GM12878 (cell line): Measurements from ENCODE around the gene BARHL1. TPM values are rescaled to one million over a fixed set of nuclear protein-coding genes. Genes with fewer than 3 reads are reported as not detected.

ENCODE experiments used
- ATF7 ChIP-seq: fragments of 450-650 bp; IDR thresholded peaks from 2 replicates; pipeline ENCODE4 v1.6.1; 2016; ENCODE audit warnings: low read depth, mild to moderate bottlenecking
- NFXL1 ChIP-seq: fragments of 450-650 bp; IDR thresholded peaks from 2 replicates; pipeline ENCODE4 v1.6.1; 2017; ENCODE audit warnings: antibody characterized with exemption, mild to moderate bottlenecking, borderline replicate concordance
- PAX5 ChIP-seq: IDR thresholded peaks from 2 replicates; pipeline ENCODE4 v1.6.1; 2011; ENCODE audit warnings: low read depth, low read length, borderline replicate concordance
- PRDM15 ChIP-seq: fragments of 450-650 bp; formaldehyde crosslinking; IDR thresholded peaks from 2 replicates; pipeline ENCODE4 v1.4.0; 2020; ENCODE audit warnings: mild to moderate bottlenecking, moderate library complexity
- SIX5 ChIP-seq: IDR thresholded peaks from 2 replicates; pipeline ENCODE4 v1.6.1; 2011; ENCODE audit warnings: mild to moderate bottlenecking, low read depth, low read length, moderate library complexity; ENCODE audit not compliant: severe bottlenecking
- SMC3 ChIP-seq: IDR thresholded peaks from 2 replicates; pipeline ENCODE4 v1.6.1; 2011; ENCODE audit warnings: low read length, improper control_type of control experiment, borderline replicate concordance
- ZBTB33 ChIP-seq: fragments of 450-650 bp; IDR thresholded peaks from 2 replicates; pipeline ENCODE4 v1.6.1; 2017; ENCODE audit warnings: mild to moderate bottlenecking
- polyA plus RNA-seq, 11 experiments: library from polyadenylated mRNA; depleted of rRNA in 4 of 11; unstranded in 6 of 11; stranded (reverse) in 5 of 11; fragments of >200 nt; fragmentation: Nextera tagmentation in 4 of 11; fragmentation: Illumina TruSeq in 1 of 11; extraction: Ambion mirVana in 4 of 11; extraction: Trizol in 1 of 11; gene quantifications; 1 replicate in 1 of 11; 2 replicates in 10 of 11; pipeline versions ENCODE4 v1.2.1 to v1.2.3, GENCODE V29; 2011 to 2016; ENCODE audit warnings: inconsistent platforms in 2 of 11, missing spikeins in 2 of 11, low read depth in 1 of 11
- total RNA-seq, 4 experiments: library from RNA; depleted of rRNA in 3 of 4; stranded (reverse); fragments of >200 nt in 3 of 4; fragmentation: Illumina TruSeq in 1 of 4; extraction: Trizol in 1 of 4; gene quantifications; 2 replicates each; pipeline versions ENCODE4 v1.2.1 to v1.2.3, GENCODE V29; 2013 to 2021

The BARHL1 gene
- total and polyA plus RNA-seq, 10 of the 15 experiments (the other 5 are each of a cell fraction or from before 2014, with no cell fraction given), result not detected

DNA sequence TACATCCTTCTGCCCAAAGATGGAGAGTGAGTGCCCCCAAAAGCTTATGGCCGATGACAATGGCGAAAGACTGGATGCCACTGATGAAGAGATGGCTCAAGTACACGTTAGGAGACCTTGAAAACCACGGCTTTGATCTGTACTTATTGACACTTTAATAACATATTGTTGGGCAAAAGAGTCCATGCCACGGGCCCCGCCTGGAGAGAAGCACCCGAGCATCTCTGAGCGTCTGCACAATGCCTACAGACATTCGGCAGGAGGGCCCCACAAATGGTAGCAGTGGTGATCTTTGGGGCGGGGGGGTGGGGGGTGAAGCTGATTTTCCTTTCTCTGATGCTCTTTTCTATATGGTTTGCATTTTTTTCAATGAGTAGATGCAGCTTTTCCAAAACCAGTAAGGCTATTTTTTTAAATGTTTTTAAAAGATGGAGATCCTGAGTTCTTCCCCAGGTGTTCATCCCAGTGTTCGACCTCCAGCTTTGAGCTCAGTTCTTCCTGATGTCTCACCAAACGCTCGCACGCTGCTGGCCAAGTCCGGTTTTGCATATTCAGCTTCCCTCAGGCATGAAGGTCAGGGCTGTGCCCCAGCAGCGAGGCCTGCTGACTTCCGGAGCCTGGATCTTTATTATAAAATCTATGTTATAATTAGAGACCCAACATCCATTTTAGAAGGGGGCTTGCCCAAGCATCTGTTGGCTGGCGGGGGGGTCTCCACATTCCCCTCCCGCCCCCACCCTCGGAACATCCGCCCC lies 34.3 kb upstream of the BARHL1 start (continued):
- TF ChIP-seq SIX5 (no peak), NFXL1 (no peak), ZBTB33 (no peak), PRDM15 (no peak), PAX5 (no peak), ATF7 (no peak), SMC3 (no peak)
- TF ChIP-seq, all 136 proteins: peak for 0
